A673 (cell line): ENCODE results near the gene XPO6. TPM values are rescaled to one million over a fixed set of nuclear protein-coding genes. Genes with fewer than 3 reads are reported as not detected.

Experiments
- BruUV-seq: library from RNA; stranded (reverse); fragments of 400-500 nt; replicated peaks from 2 replicates; lab custom pipeline; 2021; lab: Mats Ljungman, UMichigan
- CTCF ChIA-PET: fragments of 300-600 bp; sonication (Branson Sonifier 250); formaldehyde crosslinking; loops from one replicate; lab custom pipeline; 2022; ENCODE audit warnings: antibody characterized with exemption; lab: Charles Lee
- POLR2A ChIA-PET: fragments of 300-600 bp; sonication (Branson Sonifier 250); formaldehyde crosslinking; loops from one replicate; lab custom pipeline; 2022; ENCODE audit warnings: antibody characterized with exemption; ENCODE audit not compliant: low non-redundant PET; lab: Charles Lee
- DNase-seq: peaks from one replicate; pipeline ENCODE4 v3.0.0-alpha.2; 2015; ENCODE audit warnings: low spot score
- H3K27ac ChIP-seq: fragments of 200-600 bp; sonication (generic); 2 replicates; pipeline ENCODE4 v1.5.1; 2016; ENCODE audit warnings: mixed run types, low read depth, mild to moderate bottlenecking, mixed read lengths, antibody characterized with exemption, low read length; ENCODE audit not compliant: poor library complexity, severe bottlenecking
- H3K27me3 ChIP-seq: fragments of 200-600 bp; sonication (generic); replicated peaks from 2 replicates; pipeline ENCODE4 v1.6.1; 2017; ENCODE audit warnings: mixed run types, low read depth, mild to moderate bottlenecking, mixed read lengths, antibody characterized with exemption, low read length; ENCODE audit not compliant: insufficient read depth, poor library complexity
- H3K36me3 ChIP-seq: fragments of 200-600 bp; sonication (generic); 2 replicates; pipeline ENCODE4 v1.6.1; 2016; ENCODE audit warnings: mixed run types, mild to moderate bottlenecking, mixed read lengths, antibody characterized with exemption, low read length; ENCODE audit not compliant: insufficient read depth, poor library complexity, severe bottlenecking
- H3K4me1 ChIP-seq: fragments of 200-600 bp; sonication (generic); 2 replicates; pipeline ENCODE4 v1.6.1; 2017; ENCODE audit warnings: mixed run types, mild to moderate bottlenecking, mixed read lengths, antibody characterized with exemption, low read length; ENCODE audit not compliant: insufficient read depth, poor library complexity, severe bottlenecking
- H3K4me3 ChIP-seq: fragments of 200-600 bp; sonication (generic); 2 replicates; pipeline ENCODE4 v1.5.1; 2016; ENCODE audit warnings: low read depth, mixed run types, mild to moderate bottlenecking, mixed read lengths, low read length; ENCODE audit not compliant: poor library complexity, severe bottlenecking
- H3K9me3 ChIP-seq: fragments of 200-600 bp; sonication (generic); 2 replicates; pipeline ENCODE4 v1.6.1; 2016; ENCODE audit warnings: mixed run types, low read depth, mild to moderate bottlenecking, mixed read lengths, antibody characterized with exemption, low read length; ENCODE audit not compliant: poor library complexity, severe bottlenecking
- CTCF ChIP-seq: fragments of 300-800, 200-600 bp; sonication (generic); conservative IDR thresholded peaks from 2 replicates; pipeline ENCODE4 v1.5.1; 2017; ENCODE audit warnings: low read depth, mild to moderate bottlenecking, antibody characterized with exemption, low read length, moderate library complexity, mixed read lengths
- EZH2 ChIP-seq: fragments of 200-600 bp; sonication (generic); IDR thresholded peaks from 2 replicates; pipeline ENCODE4 v1.6.1; 2017; ENCODE audit warnings: borderline replicate concordance, low read depth, mild to moderate bottlenecking, mixed read lengths, antibody characterized with exemption, low read length; ENCODE audit not compliant: poor library complexity, severe bottlenecking
- intact Hi-C: fragments of 100-400 bp; cut with micrococcal nuclease; formaldehyde crosslinking; loops from one replicate; pipeline ENCODE4 v1.10.0; 2022; ENCODE audit not compliant: unreplicated experiment
- total RNA-seq: library from RNA; stranded (reverse); gene quantifications from 2 replicates; pipeline ENCODE4 v1.2.3, GENCODE V29; 2021

XPO6 gene
- total RNA-seq, 1 experiment from 2014 or later = 155 TPM

DNA sequence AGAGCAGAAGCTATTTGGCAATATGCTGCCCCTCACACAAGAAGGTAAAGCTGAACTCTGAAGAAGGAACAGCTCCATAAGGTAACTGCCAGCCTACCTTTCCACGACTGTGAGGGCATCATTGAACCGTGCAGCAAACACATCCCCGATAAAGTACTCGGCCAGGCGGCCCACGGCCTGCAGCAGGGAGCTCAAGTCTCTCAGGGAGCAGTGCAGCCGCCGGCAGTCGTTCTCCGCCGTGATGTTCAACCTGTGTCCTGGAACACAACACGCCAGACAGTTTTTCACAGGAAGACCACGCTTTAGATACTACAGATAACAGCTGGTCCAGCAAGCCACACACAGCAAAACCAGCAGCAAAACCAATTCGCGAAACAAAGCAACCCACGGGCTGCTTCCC lies 86.2 kb downstream of the XPO6 start:
- Histone ChIP-seq H3K27ac (no peak overlapping the region), H3K27me3 (no peaks in the 10 kb centered on the region), H3K36me3 (peaks cover 88% of the 10 kb centered on the region), H3K4me3 (no peak overlapping the region), H3K4me1 (no peaks in the 10 kb centered on the region), H3K9me3 (no peaks in the 10 kb centered on the region)
- TF ChIP-seq CTCF = no peak
- no peak for TF ChIP-seq EZH2
- BruUV-seq = no TSS peak
- no peak for DNase-seq
- ChIA-PET CTCF (no interaction called here), POLR2A (no interaction called here)
- intact Hi-C loops = no loop called here

DNA sequence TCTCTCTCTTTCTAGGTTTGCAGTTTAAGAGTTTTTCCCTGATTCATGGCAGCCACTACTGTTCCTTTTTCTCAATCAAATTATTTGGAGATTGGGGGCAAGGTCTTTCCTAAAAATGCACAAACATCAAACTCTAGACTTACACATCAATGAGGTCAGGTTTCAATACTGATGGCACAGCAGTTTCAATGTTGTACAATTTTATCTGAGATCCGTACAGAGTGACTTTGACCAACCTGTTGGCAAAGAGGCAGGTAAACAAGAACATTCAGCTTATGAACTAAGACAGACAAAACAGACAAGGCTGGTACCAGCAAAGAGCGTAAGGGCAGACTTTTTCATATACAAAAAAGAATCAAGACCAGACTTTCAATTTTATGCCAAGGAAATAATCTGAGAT lies 90.2 kb downstream of the XPO6 start:
- no TSS peak for BruUV-seq
- TF ChIP-seq CTCF (no peak), EZH2 (no peak)

DNA sequence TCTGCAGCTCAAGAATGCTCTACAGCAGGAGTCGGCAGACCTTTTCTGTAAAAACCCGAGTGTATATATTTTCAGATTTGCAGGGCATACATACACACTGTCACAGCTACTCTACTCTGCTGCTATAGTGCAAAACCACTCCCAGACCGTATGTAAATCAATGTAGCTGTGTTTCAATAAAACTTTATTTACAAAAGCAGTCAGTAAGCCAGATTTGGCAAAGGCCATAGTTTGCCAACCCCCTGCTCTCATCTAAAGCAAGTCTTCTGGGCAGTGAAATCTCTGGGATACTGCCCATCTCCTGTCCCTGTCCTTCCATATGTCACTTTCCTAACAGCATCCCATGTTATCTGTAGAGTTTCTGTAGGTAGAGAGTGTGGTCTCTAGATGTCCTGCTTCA lies 91.0 kb downstream of the XPO6 start:
- intact Hi-C loops = no loop called here
- ChIA-PET POLR2A (no interaction called here), CTCF (no interaction called here)
- H3K4me1 ChIP-seq = no peaks in the 10 kb centered on the region
- DNase-seq = no peak
- no TSS peak for BruUV-seq
- TF ChIP-seq CTCF = no peak
- no peak for TF ChIP-seq EZH2
- H3K4me3 ChIP-seq = no peak overlapping the region
- no peaks in the 10 kb centered on the region for H3K9me3 ChIP-seq
- no peak overlapping the region for H3K27ac ChIP-seq
- H3K27me3 ChIP-seq = no peaks in the 10 kb centered on the region
- peaks cover 84% of the 10 kb centered on the region for H3K36me3 ChIP-seq

More for the DNA sequence above, 90.2 kb downstream of the XPO6 start:
- intact Hi-C loops = no loop called here
- Histone ChIP-seq H3K27ac (no peak overlapping the region), H3K4me1 (no peaks in the 10 kb centered on the region), H3K36me3 (peaks cover 86% of the 10 kb centered on the region), H3K4me3 (no peak overlapping the region), H3K9me3 (no peaks in the 10 kb centered on the region), H3K27me3 (no peaks in the 10 kb centered on the region)
- ChIA-PET CTCF (no interaction called here), POLR2A (no interaction called here)
- no peak for DNase-seq
